Peyer's patch (tissue), 4 donors: ENCODE results near the gene ADAMTS16. TPM values are rescaled to one million over a fixed set of nuclear protein-coding genes. Genes with fewer than 3 reads are reported as not detected.

Experiments used
- DNase-seq, 3 donors: peaks; one replicate each; pipeline ENCODE4 v3.0.0-alpha.2; 2017 to 2019
- H3K27ac ChIP-seq, 4 donors: fragments of 200-600 bp; sonication (generic); one replicate each; pipeline ENCODE4 v1.5.1; 2016 to 2019
- H3K27me3 ChIP-seq, 2 donors: fragments of 200-600 bp; sonication (generic); one replicate each; pipeline ENCODE4 v1.5.1; 2019
- H3K36me3 ChIP-seq, 3 donors: fragments of 200-600 bp; sonication (generic); one replicate each; pipeline ENCODE4 v1.5.1; 2016 to 2019
- H3K4me1 ChIP-seq, 4 donors: fragments of 200-600 bp; sonication (generic); one replicate each; pipeline ENCODE4 v1.5.1; 2016 to 2019
- H3K4me3 ChIP-seq, 4 donors: fragments of 200-600 bp; sonication (generic); 1 replicate in 3 of 4; 2 replicates in 1 of 4; pipeline ENCODE4 v1.5.1; 2016 to 2019; ENCODE audit warnings: mild to moderate bottlenecking in 1 of 4
- H3K9me3 ChIP-seq, 4 donors: fragments of 200-600 bp; sonication (generic); one replicate each; pipeline ENCODE4 v1.5.1; 2016 to 2019; ENCODE audit warnings: mild to moderate bottlenecking in 1 of 4
- CTCF ChIP-seq, 6 experiments: fragments of 450-650 bp in 4 of 6; fragments of 200-600 bp in 2 of 6; sonication (generic) in 1 of 6; IDR thresholded peaks; one replicate each; pipeline ENCODE4 v1.5.1; 2017 to 2019; ENCODE audit warnings: antibody characterized with exemption in 6 of 6, mild to moderate bottlenecking in 3 of 6, moderate library complexity in 1 of 6
- POLR2A ChIP-seq, 2 donors: fragments of 450-650 bp; IDR thresholded peaks; one replicate each; pipeline ENCODE4 v1.5.1; 2017; ENCODE audit warnings: antibody characterized with exemption in 2 of 2, mild to moderate bottlenecking in 2 of 2, moderate library complexity in 2 of 2
- total RNA-seq, 4 donors: library from RNA; depleted of rRNA; stranded (reverse); fragments of >200 nt; gene quantifications; one replicate each; pipeline ENCODE4 v1.1.0, GENCODE V29; 2016

ADAMTS16 gene
- total RNA-seq, 4 donors from 2014 or later = 1.7 TPM; not detected in 3

GRCh38 chr5:5209089-5209488 is 69.0 kb downstream of the ADAMTS16 start:
- no peaks in the 10 kb centered on the region for H3K9me3 ChIP-seq
- H3K27ac ChIP-seq = no peak overlapping the region
- no peak for DNase-seq
- no peak overlapping the region for H3K4me3 ChIP-seq
- TF ChIP-seq CTCF (IDR thresholded peaks at IDR 0.05) (no peak), POLR2A (IDR thresholded peaks at IDR 0.05) (no peak)
- no peaks in the 10 kb centered on the region for H3K27me3 ChIP-seq
- no peaks in the 10 kb centered on the region for H3K36me3 ChIP-seq
- no peaks in the 10 kb centered on the region for H3K4me1 ChIP-seq

GRCh38 chr5:5209510-5210286 is 69.6 kb downstream of the ADAMTS16 start:
- DNase-seq = no peak
- Histone ChIP-seq H3K27me3 (no peaks in the 10 kb centered on the region), H3K4me1 (no peaks in the 10 kb centered on the region), H3K36me3 (no peaks in the 10 kb centered on the region), H3K4me3 (no peak overlapping the region), H3K9me3 (no peaks in the 10 kb centered on the region), H3K27ac (no peak overlapping the region)
- TF ChIP-seq POLR2A (IDR thresholded peaks at IDR 0.05) (no peak), CTCF (IDR thresholded peaks at IDR 0.05) (no peak)

- Histone ChIP-seq H3K4me1 (no peaks in the 10 kb centered on the region), H3K27me3 (no peaks in the 10 kb centered on the region), H3K36me3 (no peaks in the 10 kb centered on the region), H3K27ac (no peak overlapping the region), H3K9me3 (no peaks in the 10 kb centered on the region), H3K4me3 (no peak overlapping the region)
- TF ChIP-seq POLR2A (IDR thresholded peaks at IDR 0.05) (no peak), CTCF (IDR thresholded peaks at IDR 0.05) (no peak)
- DNase-seq = no peak
Observed at GRCh38 chr5:5217371-5217770, 77.2 kb downstream of the ADAMTS16 start.

GRCh38 chr5:5218396-5218795 is 78.3 kb downstream of the ADAMTS16 start:
- Histone ChIP-seq H3K4me3 (no peak overlapping the region), H3K4me1 (no peaks in the 10 kb centered on the region), H3K9me3 (no peaks in the 10 kb centered on the region), H3K36me3 (no peaks in the 10 kb centered on the region), H3K27ac (no peak overlapping the region), H3K27me3 (no peaks in the 10 kb centered on the region)
- DNase-seq = no peak
- TF ChIP-seq POLR2A (IDR thresholded peaks at IDR 0.05) (no peak), CTCF (IDR thresholded peaks at IDR 0.05) (no peak)

- Histone ChIP-seq H3K4me1 (no peaks in the 10 kb centered on the region), H3K36me3 (no peaks in the 10 kb centered on the region)
- TF ChIP-seq CTCF (IDR thresholded peaks at IDR 0.05) (no peak), POLR2A (IDR thresholded peaks at IDR 0.05) (no peak)
Observed at GRCh38 chr5:5219541-5219940, 79.4 kb downstream of the ADAMTS16 start.

More at GRCh38 chr5:5219541-5219940, 79.4 kb downstream of the ADAMTS16 start:
- no peaks in the 10 kb centered on the region for H3K27me3 ChIP-seq
- DNase-seq = no peak
- H3K27ac ChIP-seq = no peak overlapping the region
- no peak overlapping the region for H3K4me3 ChIP-seq
- H3K9me3 ChIP-seq = no peaks in the 10 kb centered on the region
